ENCODE measurements around the gene CARD6. TPM values are rescaled to one million over a fixed set of nuclear protein-coding genes. Genes with fewer than 3 reads are reported as not detected.

CARD6 gene
- total and polyA plus RNA-seq, 2 of the 13 experiments (the other 11 are each of a cell fraction or from before 2014, with no cell fraction given): 0.33 to 1.4 TPM

DNA sequence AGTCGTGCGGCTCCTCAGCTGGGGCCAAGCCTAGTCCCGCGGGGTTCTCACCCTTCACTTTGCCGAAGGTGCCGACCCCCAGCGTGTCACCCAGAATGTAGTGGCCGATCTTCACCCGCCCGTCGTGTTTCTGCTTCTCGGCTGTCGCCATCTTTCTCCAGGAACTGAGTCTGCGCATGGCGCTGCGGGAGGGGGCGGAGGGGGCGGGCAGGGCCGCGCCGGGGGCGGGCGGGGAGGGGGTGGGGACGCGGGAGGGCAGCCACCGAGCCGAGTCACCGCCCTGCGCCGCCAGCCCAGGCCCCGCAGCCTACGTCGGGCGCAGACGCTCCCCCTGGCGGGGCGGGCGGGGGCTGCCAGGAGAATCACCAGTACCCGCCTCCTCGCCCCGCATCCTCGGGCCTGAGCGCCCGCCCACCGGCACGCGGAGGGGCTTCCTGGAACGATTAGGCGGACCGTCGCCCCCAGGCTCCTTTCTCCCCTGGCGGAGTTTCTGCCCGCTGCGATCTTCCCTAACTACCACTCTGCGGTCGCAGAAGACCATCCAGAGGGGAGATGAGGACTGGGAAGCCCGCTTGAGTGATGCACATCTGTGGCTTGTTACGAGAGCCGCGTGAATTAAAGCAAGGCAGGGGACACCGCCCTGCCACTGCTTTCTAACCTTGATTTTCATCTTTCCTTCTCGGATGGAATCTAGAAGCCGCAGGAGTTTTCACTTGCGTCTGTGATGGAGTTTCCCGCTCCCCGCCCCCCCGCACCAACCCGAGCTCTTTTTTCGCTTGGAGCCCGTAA lies 43.0 kb upstream of the CARD6 start, which contains the start of gene PRKAA1 (continued):
- TF ChIP-seq, protein P1, sequence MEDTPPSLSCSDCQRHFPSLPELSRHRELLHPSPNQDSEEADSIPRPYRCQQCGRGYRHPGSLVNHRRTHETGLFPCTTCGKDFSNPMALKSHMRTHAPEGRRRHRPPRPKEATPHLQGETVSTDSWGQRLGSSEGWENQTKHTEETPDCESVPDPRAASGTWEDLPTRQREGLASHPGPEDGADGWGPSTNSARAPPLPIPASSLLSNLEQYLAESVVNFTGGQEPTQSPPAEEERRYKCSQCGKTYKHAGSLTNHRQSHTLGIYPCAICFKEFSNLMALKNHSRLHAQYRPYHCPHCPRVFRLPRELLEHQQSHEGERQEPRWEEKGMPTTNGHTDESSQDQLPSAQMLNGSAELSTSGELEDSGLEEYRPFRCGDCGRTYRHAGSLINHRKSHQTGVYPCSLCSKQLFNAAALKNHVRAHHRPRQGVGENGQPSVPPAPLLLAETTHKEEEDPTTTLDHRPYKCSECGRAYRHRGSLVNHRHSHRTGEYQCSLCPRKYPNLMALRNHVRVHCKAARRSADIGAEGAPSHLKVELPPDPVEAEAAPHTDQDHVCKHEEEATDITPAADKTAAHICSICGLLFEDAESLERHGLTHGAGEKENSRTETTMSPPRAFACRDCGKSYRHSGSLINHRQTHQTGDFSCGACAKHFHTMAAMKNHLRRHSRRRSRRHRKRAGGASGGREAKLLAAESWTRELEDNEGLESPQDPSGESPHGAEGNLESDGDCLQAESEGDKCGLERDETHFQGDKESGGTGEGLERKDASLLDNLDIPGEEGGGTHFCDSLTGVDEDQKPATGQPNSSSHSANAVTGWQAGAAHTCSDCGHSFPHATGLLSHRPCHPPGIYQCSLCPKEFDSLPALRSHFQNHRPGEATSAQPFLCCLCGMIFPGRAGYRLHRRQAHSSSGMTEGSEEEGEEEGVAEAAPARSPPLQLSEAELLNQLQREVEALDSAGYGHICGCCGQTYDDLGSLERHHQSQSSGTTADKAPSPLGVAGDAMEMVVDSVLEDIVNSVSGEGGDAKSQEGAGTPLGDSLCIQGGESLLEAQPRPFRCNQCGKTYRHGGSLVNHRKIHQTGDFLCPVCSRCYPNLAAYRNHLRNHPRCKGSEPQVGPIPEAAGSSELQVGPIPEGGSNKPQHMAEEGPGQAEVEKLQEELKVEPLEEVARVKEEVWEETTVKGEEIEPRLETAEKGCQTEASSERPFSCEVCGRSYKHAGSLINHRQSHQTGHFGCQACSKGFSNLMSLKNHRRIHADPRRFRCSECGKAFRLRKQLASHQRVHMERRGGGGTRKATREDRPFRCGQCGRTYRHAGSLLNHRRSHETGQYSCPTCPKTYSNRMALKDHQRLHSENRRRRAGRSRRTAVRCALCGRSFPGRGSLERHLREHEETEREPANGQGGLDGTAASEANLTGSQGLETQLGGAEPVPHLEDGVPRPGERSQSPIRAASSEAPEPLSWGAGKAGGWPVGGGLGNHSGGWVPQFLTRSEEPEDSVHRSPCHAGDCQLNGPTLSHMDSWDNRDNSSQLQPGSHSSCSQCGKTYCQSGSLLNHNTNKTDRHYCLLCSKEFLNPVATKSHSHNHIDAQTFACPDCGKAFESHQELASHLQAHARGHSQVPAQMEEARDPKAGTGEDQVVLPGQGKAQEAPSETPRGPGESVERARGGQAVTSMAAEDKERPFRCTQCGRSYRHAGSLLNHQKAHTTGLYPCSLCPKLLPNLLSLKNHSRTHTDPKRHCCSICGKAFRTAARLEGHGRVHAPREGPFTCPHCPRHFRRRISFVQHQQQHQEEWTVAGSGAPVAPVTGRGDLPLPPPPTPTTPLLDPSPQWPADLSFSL (CRISPR knock-in tag; IDR thresholded peaks at IDR 0.05): no peak
- TF ChIP-seq ZNF350 (CRISPR knock-in tag; IDR thresholded peaks at IDR 0.05; ENCODE audit: borderline replicate concordance, low read depth) (peak; percentile 83), POLR2A (IDR thresholded peaks at IDR 0.05; ENCODE audit: insufficient read depth in 1 of 2, low read depth in 2 of 2, low read length in 2 of 2) (peak; percentile 80 to 86), ZNF816 (CRISPR knock-in tag; IDR thresholded peaks at IDR 0.05; ENCODE audit: borderline replicate concordance) (no peak; the same call in 1 of the 2 replicates), STAG1 (CRISPR knock-in tag; IDR thresholded peaks at IDR 0.05) (peak; percentile 61), KDM3A (CRISPR knock-in tag; IDR thresholded peaks at IDR 0.05; ENCODE audit: low read depth) (no peak), ZNF510 (CRISPR knock-in tag; IDR thresholded peaks at IDR 0.05; ENCODE audit: low read depth) (peak; percentile 46; the same call in 1 of the 2 replicates), EZH2 (conservative IDR thresholded peaks at IDR 0.05; ENCODE audit: low read depth, low read length) (no peak), ZNF619 (CRISPR knock-in tag; IDR thresholded peaks at IDR 0.05) (no peak; the same call in 1 of the 2 replicates), ZNF782 (CRISPR knock-in tag; IDR thresholded peaks at IDR 0.05; ENCODE audit: borderline replicate concordance) (peak; percentile 46; the same call in 1 of the 2 replicates), ZFP37 (CRISPR knock-in tag; IDR thresholded peaks at IDR 0.05; ENCODE audit: borderline replicate concordance) (no peak), ZFY (CRISPR knock-in tag; IDR thresholded peaks at IDR 0.05) (peak; percentile 62), ZNF709 (CRISPR knock-in tag; IDR thresholded peaks at IDR 0.05) (0 out of 2 replicates have a peak, but pooled peaks have one; percentile 35), FOXA1 (IDR thresholded peaks at IDR 0.05) (no peak), FOXA1 (CRISPR knock-in tag; IDR thresholded peaks at IDR 0.05) (no peak), ZNF549 (CRISPR knock-in tag; IDR thresholded peaks at IDR 0.05) (no peak), ATAD3A (CRISPR knock-in tag; IDR thresholded peaks at IDR 0.05) (no peak), ZBTB38 (CRISPR knock-in tag; IDR thresholded peaks at IDR 0.05) (0 out of 2 replicates have a peak, but pooled peaks have one; percentile 51)
- TF ChIP-seq, protein P2, sequence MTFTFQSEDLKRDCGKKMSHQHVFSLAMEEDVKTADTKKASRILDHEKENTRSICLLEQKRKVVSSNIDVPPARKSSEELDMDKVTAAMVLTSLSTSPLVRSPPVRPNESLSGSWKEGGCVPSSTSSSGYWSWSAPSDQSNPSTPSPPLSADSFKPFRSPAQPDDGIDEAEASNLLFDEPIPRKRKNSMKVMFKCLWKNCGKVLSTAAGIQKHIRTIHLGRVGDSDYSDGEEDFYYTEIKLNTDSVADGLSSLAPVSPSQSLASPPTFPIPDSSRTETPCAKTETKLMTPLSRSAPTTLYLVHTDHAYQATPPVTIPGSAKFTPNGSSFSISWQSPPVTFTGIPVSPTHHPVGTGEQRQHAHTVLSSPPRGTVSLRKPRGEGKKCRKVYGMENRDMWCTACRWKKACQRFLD (CRISPR knock-in tag; IDR thresholded peaks at IDR 0.05; ENCODE audit: borderline replicate concordance): no peak
- TF ChIP-seq, protein P3, sequence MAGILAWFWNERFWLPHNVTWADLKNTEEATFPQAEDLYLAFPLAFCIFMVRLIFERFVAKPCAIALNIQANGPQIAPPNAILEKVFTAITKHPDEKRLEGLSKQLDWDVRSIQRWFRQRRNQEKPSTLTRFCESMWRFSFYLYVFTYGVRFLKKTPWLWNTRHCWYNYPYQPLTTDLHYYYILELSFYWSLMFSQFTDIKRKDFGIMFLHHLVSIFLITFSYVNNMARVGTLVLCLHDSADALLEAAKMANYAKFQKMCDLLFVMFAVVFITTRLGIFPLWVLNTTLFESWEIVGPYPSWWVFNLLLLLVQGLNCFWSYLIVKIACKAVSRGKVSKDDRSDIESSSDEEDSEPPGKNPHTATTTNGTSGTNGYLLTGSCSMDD (CRISPR knock-in tag; IDR thresholded peaks at IDR 0.05): no peak
- TF ChIP-seq, protein P4, sequence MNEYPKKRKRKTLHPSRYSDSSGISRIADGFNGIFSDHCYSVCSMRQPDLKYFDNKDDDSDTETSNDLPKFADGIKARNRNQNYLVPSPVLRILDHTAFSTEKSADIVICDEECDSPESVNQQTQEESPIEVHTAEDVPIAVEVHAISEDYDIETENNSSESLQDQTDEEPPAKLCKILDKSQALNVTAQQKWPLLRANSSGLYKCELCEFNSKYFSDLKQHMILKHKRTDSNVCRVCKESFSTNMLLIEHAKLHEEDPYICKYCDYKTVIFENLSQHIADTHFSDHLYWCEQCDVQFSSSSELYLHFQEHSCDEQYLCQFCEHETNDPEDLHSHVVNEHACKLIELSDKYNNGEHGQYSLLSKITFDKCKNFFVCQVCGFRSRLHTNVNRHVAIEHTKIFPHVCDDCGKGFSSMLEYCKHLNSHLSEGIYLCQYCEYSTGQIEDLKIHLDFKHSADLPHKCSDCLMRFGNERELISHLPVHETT (CRISPR knock-in tag; conservative IDR thresholded peaks at IDR 0.05): no peak
